HepG2 (cell line): ENCODE measurements around the gene VWCE. TPM values are rescaled to one million over a fixed set of nuclear protein-coding genes. Genes with fewer than 3 reads are reported as not detected.

Experiments used
- ATAC-seq: fragments of 200-7000 bp; cut with Tn5 transposase; 3 replicates; pipeline ENCODE4 v1.9.1; 2020; ENCODE audit warnings: mild to moderate bottlenecking, moderate library complexity
- BruUV-seq: library from RNA; stranded (reverse); fragments of 400-500 nt; replicated peaks from 2 replicates; lab custom pipeline; 2021; lab: Mats Ljungman, UMichigan
- CTCF ChIA-PET: fragments of 300-600 bp; formaldehyde crosslinking; extraction: SDS; loops from one replicate; lab custom pipeline; 2021; ENCODE audit warnings: low total read pairs, inconsistent platforms, low intra/inter-chr PET ratio; lab: Yijun Ruan, JAX
- POLR2A ChIA-PET: fragments of 350-600 bp; sonication (Branson Sonifier 250); formaldehyde crosslinking; loops from one replicate; lab custom pipeline; 2020; ENCODE audit warnings: antibody characterized with exemption, inconsistent platforms; lab: Yijun Ruan, JAX
- DNase-seq: peaks from one replicate; pipeline ENCODE4 v3.0.0-alpha.2; 2015; ENCODE audit warnings: low spot score
- FAIRE-seq: peaks from 3 replicates; lab custom pipeline; 2011; peaks lifted over from hg19 to GRCh38; lab: Jason Lieb, UNC
- H2AFZ ChIP-seq: one replicate; pipeline ENCODE4 v1.6.1; 2011; ENCODE audit warnings: low read length, inconsistent platforms
- H3K27ac ChIP-seq: fragments of 300-600 bp; 3 replicates; pipeline ENCODE4 v1.8.0; 2011; ENCODE audit warnings: mixed run types, mild to moderate bottlenecking, mixed read lengths, low read length, inconsistent platforms; ENCODE audit not compliant: insufficient read depth; ENCODE audit errors: extremely low read length
- H3K27me3 ChIP-seq, 2 experiments: fragments of 200-600 bp in 1 of 2; 2 replicates in 1 of 2; 3 replicates in 1 of 2; pipeline versions ENCODE4 v1.6.0 to v1.8.0; 2011; ENCODE audit warnings: low read length in 2 of 2, mild to moderate bottlenecking in 2 of 2, moderate library complexity in 2 of 2, inconsistent platforms in 1 of 2; ENCODE audit not compliant: insufficient read depth in 2 of 2, control insufficient read depth in 1 of 2
- H3K36me3 ChIP-seq, 2 experiments: fragments of 200-600 bp in 1 of 2; replicated peaks in 1 of 2; 2 replicates in 1 of 2; 3 replicates in 1 of 2; pipeline versions ENCODE4 v1.5.1 to v1.8.0; 2011; ENCODE audit warnings: low read length in 2 of 2, inconsistent platforms in 1 of 2; ENCODE audit not compliant: insufficient read depth in 2 of 2, control insufficient read depth in 1 of 2
- H3K4me1 ChIP-seq: 2 replicates; pipeline ENCODE4 v1.5.1; 2012; ENCODE audit warnings: low read length, inconsistent platforms; ENCODE audit not compliant: insufficient read depth
- H3K4me2 ChIP-seq: 2 replicates; pipeline ENCODE4 v1.6.0; 2011; ENCODE audit warnings: low read depth, low read length, inconsistent platforms
- H3K4me3 ChIP-seq, 3 experiments: fragments of 200-600 bp in 1 of 3; sonication (generic), shearing (Covaris generic) in 1 of 3; replicated peaks in 1 of 3; 2 replicates each; pipeline ENCODE4 v1.5.1; 2011 to 2016; ENCODE audit warnings: low read length in 3 of 3, inconsistent platforms in 2 of 3, low read depth in 2 of 3, mild to moderate bottlenecking in 2 of 3, control low read depth in 1 of 3, mixed read lengths in 1 of 3; ENCODE audit not compliant: insufficient read depth in 1 of 3
- H3K79me2 ChIP-seq: one replicate; pipeline ENCODE4 v1.6.1; 2011; ENCODE audit warnings: low read length, inconsistent platforms; ENCODE audit not compliant: insufficient read depth
- H3K9ac ChIP-seq: 2 replicates; pipeline ENCODE4 v1.6.0; 2011; ENCODE audit warnings: mild to moderate bottlenecking, low read depth, low read length, inconsistent platforms; ENCODE audit not compliant: insufficient read depth
- H3K9me3 ChIP-seq: 2 replicates; pipeline ENCODE4 v1.5.1; 2012; ENCODE audit warnings: mild to moderate bottlenecking, low read length
- H4K20me1 ChIP-seq: 2 replicates; pipeline ENCODE4 v1.6.0; 2011; ENCODE audit warnings: inconsistent platforms, mild to moderate bottlenecking, low read length, moderate library complexity; ENCODE audit not compliant: insufficient read depth
- AGO2 ChIP-seq: fragments of 200-400 bp; formaldehyde crosslinking; optimal IDR thresholded peaks from 2 replicates; pipeline ENCODE3; 2017; ENCODE audit warnings: mild to moderate bottlenecking, low read depth, low read length, moderate library complexity
- ATM ChIP-seq: fragments of 450-650 bp; IDR thresholded peaks from 2 replicates; pipeline ENCODE4 v1.7.1; 2017; ENCODE audit warnings: mild to moderate bottlenecking, borderline replicate concordance
- FLYWCH1 ChIP-seq: sonication (generic); formaldehyde crosslinking; IDR thresholded peaks from 2 replicates; pipeline ENCODE4 v1.8.1; 2023; ENCODE audit warnings: mild to moderate bottlenecking, missing genetic modification reagents
- HIVEP1 ChIP-seq: sonication (generic); formaldehyde crosslinking; IDR thresholded peaks from 2 replicates; pipeline ENCODE4 v1.4.0; 2020; ENCODE audit warnings: mild to moderate bottlenecking, missing genetic modification reagents
- KDM5B ChIP-seq: sonication (generic); formaldehyde crosslinking; IDR thresholded peaks from 2 replicates; pipeline ENCODE4 v1.4.0; 2020; ENCODE audit warnings: missing genetic modification reagents, mild to moderate bottlenecking, borderline replicate concordance
- MIXL1 ChIP-seq: IDR thresholded peaks from 2 replicates; pipeline ENCODE4 v1.6.1; 2016
- RNF2 ChIP-seq: fragments of 450-650 bp; conservative IDR thresholded peaks from 2 replicates; pipeline ENCODE4 v1.6.1; 2016; ENCODE audit warnings: low read depth
- U2AF1 ChIP-seq: fragments of 200-400 bp; formaldehyde crosslinking; optimal IDR thresholded peaks from 2 replicates; pipeline ENCODE3; 2017; ENCODE audit warnings: mild to moderate bottlenecking, low read depth, low read length
- ZNF329 ChIP-seq: sonication (generic); formaldehyde crosslinking; IDR thresholded peaks from 2 replicates; pipeline ENCODE4 v1.9.0; 2021; ENCODE audit warnings: low read depth, mild to moderate bottlenecking, missing genetic modification reagents
- ZNF350 ChIP-seq: sonication (generic); formaldehyde crosslinking; IDR thresholded peaks from 2 replicates; pipeline ENCODE4 v1.4.0; 2020; ENCODE audit warnings: mild to moderate bottlenecking, low read depth, missing genetic modification reagents, borderline replicate concordance
- ZNF598 ChIP-seq: sonication (generic); formaldehyde crosslinking; IDR thresholded peaks from 2 replicates; pipeline ENCODE4 v1.5.1; 2020; ENCODE audit warnings: mild to moderate bottlenecking, missing genetic modification reagents, borderline replicate concordance
- ZNF660 ChIP-seq: sonication (generic); formaldehyde crosslinking; IDR thresholded peaks from 2 replicates; pipeline ENCODE4 v1.5.1; 2020; ENCODE audit warnings: mild to moderate bottlenecking, low read depth, missing genetic modification reagents, borderline replicate concordance
- ZSCAN20 ChIP-seq: sonication (generic); formaldehyde crosslinking; IDR thresholded peaks from 2 replicates; pipeline ENCODE4 v1.4.0; 2020; ENCODE audit warnings: missing genetic modification reagents, mild to moderate bottlenecking, borderline replicate concordance
- WGBS: methylation state at CpG from one replicate; pipeline ENCODE4 v1.1.6; 2017; ENCODE audit warnings: low lambda C conversion rate; 5-methylcytosine and 5-hydroxymethylcytosine counted together
- in situ Hi-C: cut with HindIII; loops from 2 replicates; pipeline ENCODE4 v1.10.0; 2017; ENCODE audit warnings: low pct_unique_long_range_greater_than_20kb; ENCODE audit not compliant: extremely low pct_ligation_motif_present
- intact Hi-C: fragments of 100-400 bp; cut with micrococcal nuclease; formaldehyde crosslinking; loops from one replicate; pipeline ENCODE4 v1.10.0; 2022; ENCODE audit not compliant: unreplicated experiment
- polyA plus RNA-seq, 8 experiments: library from polyadenylated mRNA; depleted of rRNA in 3 of 8; stranded (reverse) in 7 of 8; unstranded in 1 of 8; fragments of >200 nt; fragmentation: Illumina TruSeq in 4 of 8; extraction: Trizol in 4 of 8; gene quantifications; 2 replicates each; pipeline versions ENCODE4 v1.2.1 to v1.2.3, GENCODE V29; 2011 to 2016; ENCODE audit warnings: low read depth in 4 of 8, missing spikeins in 1 of 8, mixed read lengths in 1 of 8; ENCODE audit not compliant: insufficient read depth in 1 of 8
- total RNA-seq, 5 experiments: library from RNA; depleted of rRNA; stranded (reverse); fragments of >200 nt; fragmentation: Illumina TruSeq; extraction: Trizol; gene quantifications; 2 replicates each; pipeline ENCODE4 v1.2.3, GENCODE V29; 2016; ENCODE audit warnings: low read depth in 1 of 5
- TF ChIP-seq, protein P1 (sequence below): sonication (generic); formaldehyde crosslinking; IDR thresholded peaks from 2 replicates; pipeline ENCODE4 v1.5.1; 2020; ENCODE audit warnings: mild to moderate bottlenecking, moderate library complexity, missing genetic modification reagents
- TF ChIP-seq, protein P2 (sequence below): sonication (generic); formaldehyde crosslinking; IDR thresholded peaks from 2 replicates; pipeline ENCODE4 v1.5.0; 2020; ENCODE audit warnings: missing genetic modification reagents, mild to moderate bottlenecking, borderline replicate concordance
- TF ChIP-seq, protein P3 (sequence below): sonication (generic); formaldehyde crosslinking; IDR thresholded peaks from 2 replicates; pipeline ENCODE4 v1.5.1; 2020; ENCODE audit warnings: missing genetic modification reagents, mild to moderate bottlenecking, borderline replicate concordance
- TF ChIP-seq, protein P4 (sequence below): sonication (generic); formaldehyde crosslinking; IDR thresholded peaks from 2 replicates; pipeline ENCODE4 v1.5.0; 2020; ENCODE audit warnings: mild to moderate bottlenecking, missing genetic modification reagents

Gene VWCE
- total and polyA plus RNA-seq, 2 of the 13 experiments (the other 11 are each of a cell fraction or from before 2014, with no cell fraction given): 27.6 to 58.3 TPM

DNA sequence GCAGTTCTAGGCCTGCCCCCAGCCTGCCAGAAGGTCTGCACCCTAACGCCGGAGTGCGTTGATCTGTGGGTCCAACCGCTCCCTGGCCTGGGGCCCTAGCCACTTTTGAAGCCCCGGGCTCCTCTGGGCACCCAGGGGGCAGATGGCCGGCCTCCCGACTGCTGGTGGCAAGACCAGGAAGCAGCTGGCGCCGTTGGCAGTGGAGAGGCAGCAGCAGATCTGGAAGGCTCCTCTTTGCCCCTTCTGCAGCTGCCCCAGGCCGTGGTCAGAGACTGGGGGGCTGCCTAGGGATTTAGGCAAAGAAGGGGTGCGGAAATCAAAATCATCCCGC is 445 bp upstream of the VWCE start:
- DNase-seq (no peak), FAIRE-seq (no peak), ATAC-seq (peak; percentile 15)
- Histone ChIP-seq H3K4me3 (peak overlapping the region; percentile 67 to 88 (median 83)), H3K27ac (peak overlapping the region; percentile 94), H3K36me3 (peaks cover 18 to 39% of the 10 kb centered on the region in 2 experiments; a peak in 4 of 5 replicates), H4K20me1 (peaks cover 20% of the 10 kb centered on the region), H3K9ac (peak overlapping the region; percentile 91), H3K9me3 (no peaks in the 10 kb centered on the region), H3K4me2 (peak overlapping the region; percentile 93), H2AFZ (no peak overlapping the region), H3K4me1 (peaks cover 74% of the 10 kb centered on the region), H3K27me3 (no peaks in the 10 kb centered on the region; a peak in 1 of 5 replicates), H3K79me2 (peaks cover 45% of the 10 kb centered on the region)
- in situ Hi-C loops (no loop called here), intact Hi-C loops (no loop called here)
- ChIA-PET CTCF (no interaction called here), POLR2A (interaction anchor here (0.8 to 2.3 kb wide), 4 partner anchors 13 to 134 kb away, joined by 3 to 8 read pairs (median 3); partner anchors contain the start of genes CPSF7 and SDHAF2)
- 64% methylated on average over 3 of the region's 12 CpGs for WGBS
- TSS peak; percentile 81 for BruUV-seq
- TF ChIP-seq ZNF329 (CRISPR knock-in tag) (0 out of 2 replicates have a peak, but pooled peaks have one; percentile 18), KDM5B (0 out of 2 replicates have a peak, but pooled peaks have one; percentile 4), FLYWCH1 (CRISPR knock-in tag) (no peak), HIVEP1 (0 out of 2 replicates have a peak, but pooled peaks have one; percentile 14), AGO2 (no peak), MIXL1 (no peak), RNF2 (no peak), ATM (no peak), U2AF1 (no peak), ZNF660 (CRISPR knock-in tag) (0 out of 2 replicates have a peak, but pooled peaks have one; percentile 12), ZNF350 (peak; percentile 38), ZSCAN20 (0 out of 2 replicates have a peak, but pooled peaks have one; percentile 1), ZNF598 (peak; percentile 51; the same call in 1 of the 2 replicates)
- TF ChIP-seq, protein P1, sequence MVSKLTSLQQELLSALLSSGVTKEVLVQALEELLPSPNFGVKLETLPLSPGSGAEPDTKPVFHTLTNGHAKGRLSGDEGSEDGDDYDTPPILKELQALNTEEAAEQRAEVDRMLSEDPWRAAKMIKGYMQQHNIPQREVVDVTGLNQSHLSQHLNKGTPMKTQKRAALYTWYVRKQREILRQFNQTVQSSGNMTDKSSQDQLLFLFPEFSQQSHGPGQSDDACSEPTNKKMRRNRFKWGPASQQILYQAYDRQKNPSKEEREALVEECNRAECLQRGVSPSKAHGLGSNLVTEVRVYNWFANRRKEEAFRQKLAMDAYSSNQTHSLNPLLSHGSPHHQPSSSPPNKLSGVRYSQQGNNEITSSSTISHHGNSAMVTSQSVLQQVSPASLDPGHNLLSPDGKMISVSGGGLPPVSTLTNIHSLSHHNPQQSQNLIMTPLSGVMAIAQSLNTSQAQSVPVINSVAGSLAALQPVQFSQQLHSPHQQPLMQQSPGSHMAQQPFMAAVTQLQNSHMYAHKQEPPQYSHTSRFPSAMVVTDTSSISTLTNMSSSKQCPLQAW: 0 out of 2 replicates have a peak, but pooled peaks have one; percentile 10
- TF ChIP-seq, protein P2, sequence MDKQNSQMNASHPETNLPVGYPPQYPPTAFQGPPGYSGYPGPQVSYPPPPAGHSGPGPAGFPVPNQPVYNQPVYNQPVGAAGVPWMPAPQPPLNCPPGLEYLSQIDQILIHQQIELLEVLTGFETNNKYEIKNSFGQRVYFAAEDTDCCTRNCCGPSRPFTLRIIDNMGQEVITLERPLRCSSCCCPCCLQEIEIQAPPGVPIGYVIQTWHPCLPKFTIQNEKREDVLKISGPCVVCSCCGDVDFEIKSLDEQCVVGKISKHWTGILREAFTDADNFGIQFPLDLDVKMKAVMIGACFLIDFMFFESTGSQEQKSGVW: 0 out of 2 replicates have a peak, but pooled peaks have one; percentile 12
- TF ChIP-seq, protein P3, sequence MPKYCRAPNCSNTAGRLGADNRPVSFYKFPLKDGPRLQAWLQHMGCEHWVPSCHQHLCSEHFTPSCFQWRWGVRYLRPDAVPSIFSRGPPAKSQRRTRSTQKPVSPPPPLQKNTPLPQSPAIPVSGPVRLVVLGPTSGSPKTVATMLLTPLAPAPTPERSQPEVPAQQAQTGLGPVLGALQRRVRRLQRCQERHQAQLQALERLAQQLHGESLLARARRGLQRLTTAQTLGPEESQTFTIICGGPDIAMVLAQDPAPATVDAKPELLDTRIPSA (CRISPR knock-in tag): 0 out of 2 replicates have a peak, but pooled peaks have one; percentile 12
- TF ChIP-seq, protein P4, sequence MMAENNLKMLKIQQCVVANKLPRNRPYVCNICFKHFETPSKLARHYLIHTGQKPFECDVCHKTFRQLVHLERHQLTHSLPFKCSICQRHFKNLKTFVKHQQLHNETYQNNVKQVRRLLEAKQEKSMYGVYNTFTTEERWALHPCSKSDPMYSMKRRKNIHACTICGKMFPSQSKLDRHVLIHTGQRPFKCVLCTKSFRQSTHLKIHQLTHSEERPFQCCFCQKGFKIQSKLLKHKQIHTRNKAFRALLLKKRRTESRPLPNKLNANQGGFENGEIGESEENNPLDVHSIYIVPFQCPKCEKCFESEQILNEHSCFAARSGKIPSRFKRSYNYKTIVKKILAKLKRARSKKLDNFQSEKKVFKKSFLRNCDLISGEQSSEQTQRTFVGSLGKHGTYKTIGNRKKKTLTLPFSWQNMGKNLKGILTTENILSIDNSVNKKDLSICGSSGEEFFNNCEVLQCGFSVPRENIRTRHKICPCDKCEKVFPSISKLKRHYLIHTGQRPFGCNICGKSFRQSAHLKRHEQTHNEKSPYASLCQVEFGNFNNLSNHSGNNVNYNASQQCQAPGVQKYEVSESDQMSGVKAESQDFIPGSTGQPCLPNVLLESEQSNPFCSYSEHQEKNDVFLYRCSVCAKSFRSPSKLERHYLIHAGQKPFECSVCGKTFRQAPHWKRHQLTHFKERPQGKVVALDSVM (CRISPR knock-in tag): no peak
